A549 treated with RU486 at 1 μM for 4 hours (cell line): ENCODE measurements around the gene DLST. TPM values are rescaled to one million over a fixed set of nuclear protein-coding genes. Genes with fewer than 3 reads are reported as not detected.

Experiments used
- total RNA-seq: library from RNA; stranded (reverse); fragments of 200-300 nt; extraction: Qiagen RNA extraction; gene quantifications from 5 replicates; pipeline ENCODE4 v1.2.3, GENCODE V29; 2022; ENCODE audit warnings: low read depth

DLST gene
- 88.4 to 101 TPM (median 92.1 TPM) in 5 replicates for total RNA-seq

DNA sequence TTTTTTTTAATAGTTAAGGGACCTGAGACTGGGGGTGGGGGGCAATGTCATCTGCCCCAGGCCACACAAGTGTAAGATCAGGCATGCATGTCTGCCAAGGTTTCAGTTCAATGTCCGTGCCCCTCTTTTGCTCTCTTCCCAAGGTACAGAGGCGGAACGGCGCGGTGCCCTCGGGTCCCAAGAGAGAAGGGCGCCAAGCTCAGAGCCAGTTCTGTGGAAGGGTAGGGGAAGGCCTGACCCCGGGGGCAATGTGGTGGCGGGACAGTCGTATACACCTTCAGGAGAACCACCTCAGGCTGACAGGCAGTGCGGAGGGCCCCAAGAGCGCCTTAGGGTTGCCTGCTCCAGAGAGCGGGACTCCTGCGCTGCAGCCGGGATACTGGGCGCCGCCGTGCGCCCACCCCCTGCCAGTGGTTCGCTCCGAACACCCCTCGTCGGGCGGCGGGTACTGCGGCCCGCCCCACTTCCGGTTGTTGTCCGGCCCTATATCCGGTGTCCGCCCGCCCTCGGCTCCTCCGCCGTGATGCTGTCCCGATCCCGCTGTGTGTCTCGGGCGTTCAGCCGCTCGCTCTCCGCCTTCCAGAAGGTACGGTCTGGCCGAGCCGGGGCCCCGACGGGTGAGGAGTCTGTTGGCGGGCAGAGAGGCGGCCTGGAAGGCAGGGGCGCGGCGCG is at the start of gene DLST:
Gene DLST (plus strand): TSS at position 486 of the 672 bp plus-strand sequence. CDS start 38 bp downstream, at position 524.

DNA sequence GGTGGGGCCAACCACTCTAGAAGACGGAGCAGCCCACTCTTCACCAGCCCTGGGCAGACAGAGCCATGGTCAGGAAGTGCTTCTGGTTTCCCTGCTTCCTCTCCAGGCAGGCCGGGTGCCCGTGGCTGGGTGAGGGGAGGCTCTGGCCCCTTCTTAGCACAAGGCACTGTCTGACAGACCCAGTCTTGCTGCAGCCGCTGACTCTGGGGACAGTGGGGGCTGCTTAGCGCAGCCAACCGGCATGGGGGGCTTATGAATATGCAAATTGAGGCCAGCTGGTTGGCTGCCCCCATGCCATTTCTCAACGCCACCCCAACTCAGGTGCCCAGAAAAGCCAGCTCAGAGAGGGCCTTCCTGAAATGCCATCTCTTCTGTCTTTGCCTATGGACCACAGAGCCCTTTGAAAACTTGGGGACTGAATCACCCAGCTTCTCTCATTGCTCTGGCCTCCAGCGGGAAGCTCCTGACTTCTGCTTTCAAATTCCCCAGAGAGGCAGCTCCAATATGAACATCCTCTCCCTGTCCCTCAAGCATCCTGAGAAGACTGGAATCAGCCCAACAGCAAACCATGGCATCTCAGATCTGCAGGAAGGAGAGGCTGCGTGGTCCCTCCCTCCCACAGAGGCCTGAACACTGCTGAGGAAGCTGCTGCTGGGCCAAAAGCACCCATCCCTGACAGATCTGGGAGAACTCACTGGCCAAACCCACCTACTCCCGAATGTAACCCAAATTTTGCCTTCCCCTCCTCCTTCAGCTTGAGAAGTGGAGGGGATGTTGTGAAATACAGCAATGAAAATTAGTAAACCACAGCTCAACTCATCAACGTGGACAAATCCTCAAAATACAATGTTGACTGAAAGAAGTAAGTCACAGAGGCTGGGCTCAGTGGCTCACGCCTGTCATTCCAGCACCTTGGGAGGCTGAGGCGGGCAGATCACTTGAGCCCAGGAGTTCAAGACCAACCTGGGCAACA is 5.5 kb upstream of the DLST start, which contains the start of gene PROX2:
Gene PROX2 (minus strand): TSS at position 205 of the 973 bp plus-strand sequence. CDS start 12,311 bp downstream, outside the sequence.

DNA sequence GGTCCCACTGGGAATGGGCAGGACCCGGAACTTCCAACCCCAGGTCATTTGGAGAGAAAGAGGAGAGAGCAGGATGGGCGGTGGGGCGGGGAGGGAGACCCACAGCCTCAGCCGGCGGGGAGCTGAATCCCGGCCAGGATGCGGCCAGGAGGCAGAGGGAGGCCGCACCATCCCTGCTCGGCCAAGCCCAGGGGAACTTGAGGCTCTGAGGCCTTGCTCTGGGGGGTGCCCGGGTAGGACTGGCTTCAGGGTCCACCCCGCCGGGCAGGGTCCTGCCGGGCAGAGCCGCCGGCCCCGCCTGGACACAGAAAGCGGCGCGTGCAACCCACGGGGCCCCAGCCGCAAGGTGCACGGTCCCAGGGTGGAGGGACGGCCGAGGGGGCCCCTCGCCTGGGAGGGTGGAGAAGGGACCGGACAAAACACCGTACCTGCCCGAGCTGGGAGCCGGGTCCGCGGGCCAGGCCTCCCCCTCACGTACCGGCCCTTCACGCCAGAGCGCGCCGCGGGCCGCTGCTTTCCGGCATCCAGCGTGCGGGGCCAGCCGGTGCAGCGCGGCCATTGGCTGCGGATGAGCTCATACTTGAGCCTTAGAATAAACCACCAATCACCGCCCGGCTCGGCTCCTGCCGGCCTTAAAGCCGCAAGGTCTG is 41.2 kb downstream of the DLST start, which contains the start of gene RPS6KL1:
Gene RPS6KL1 (minus strand): TSS at position 509 of the 650 bp plus-strand sequence. CDS start 1,719 bp downstream, outside the sequence.

Other genes with a start within 250 kb of the DLST start
- 20.7 to 26.5 TPM (median 25.8 TPM) in 5 replicates for gene AREL1, start 168.8 kb upstream of the DLST start, total RNA-seq
- gene FCF1, start 168.8 kb upstream of the DLST start, total RNA-seq, result 38.6 to 73.8 TPM (median 50.3 TPM) in 5 replicates
- gene YLPM1, start 118.6 kb upstream of the DLST start, total RNA-seq, result 34.0 to 48.2 TPM (median 41.1 TPM) in 5 replicates
- not detected in 5 replicates for gene PROX2, start 5.8 kb upstream of the DLST start, total RNA-seq
- gene RPS6KL1, start 41.3 kb downstream of the DLST start, total RNA-seq, result 0.16 to 0.68 TPM (median 0.38 TPM) in 5 replicates
- 2.4 to 4.1 TPM (median 3.2 TPM) in 5 replicates for gene PGF, start 73.7 kb downstream of the DLST start, total RNA-seq
- 74.4 to 95.7 TPM (median 76.6 TPM) in 5 replicates for gene EIF2B2, start 121.0 kb downstream of the DLST start, total RNA-seq
- gene MLH3, start 169.6 kb downstream of the DLST start, total RNA-seq, result 16.8 to 19.2 TPM (median 17.5 TPM) in 5 replicates
- 18.6 to 25.8 TPM (median 23.5 TPM) in 5 replicates for gene ACYP1, start 182.1 kb downstream of the DLST start, total RNA-seq
- gene ZC2HC1C, start 187.7 kb downstream of the DLST start, total RNA-seq, result 3.0 to 4.3 TPM (median 3.3 TPM) in 5 replicates
- 23.4 to 37.1 TPM (median 30.2 TPM) in 5 replicates for gene NEK9, start 245.1 kb downstream of the DLST start, total RNA-seq